ENCODE measurements around the gene KCNIP4.

KCNIP4 gene

GRCh38 chr4:21226637-21227538, 721.7 kb downstream of the KCNIP4 start:
- in situ Hi-C loops (cut with HindIII; ENCODE audit: low sequenced_read_pairs): no loop called here

- in situ Hi-C loops (cut with HindIII; ENCODE audit: low sequenced_read_pairs): no loop called here
Measured at GRCh38 chr4:21211846-21212245, 736.7 kb downstream of the KCNIP4 start.

GRCh38 chr4:21209860-21210259, 738.7 kb downstream of the KCNIP4 start:
- in situ Hi-C loops (cut with HindIII; ENCODE audit: low sequenced_read_pairs): no loop called here

GRCh38 chr4:21205821-21206531, 742.6 kb downstream of the KCNIP4 start:
- in situ Hi-C loops (cut with HindIII; ENCODE audit: low sequenced_read_pairs): no loop called here

- in situ Hi-C loops (cut with HindIII; ENCODE audit: low sequenced_read_pairs): no loop called here
Measured at GRCh38 chr4:21203416-21203815, 745.2 kb downstream of the KCNIP4 start.

GRCh38 chr4:21202959-21203358, 745.6 kb downstream of the KCNIP4 start:
- in situ Hi-C loops (cut with HindIII; ENCODE audit: low sequenced_read_pairs): no loop called here

GRCh38 chr4:21198683-21199082, 749.9 kb downstream of the KCNIP4 start:
- in situ Hi-C loops (cut with HindIII; ENCODE audit: low sequenced_read_pairs): no loop called here

- in situ Hi-C loops (cut with HindIII; ENCODE audit: low sequenced_read_pairs): no loop called here
Measured at GRCh38 chr4:21195682-21196081, 752.9 kb downstream of the KCNIP4 start.

GRCh38 chr4:21192367-21192766, 756.2 kb downstream of the KCNIP4 start:
- in situ Hi-C loops (cut with HindIII; ENCODE audit: low sequenced_read_pairs): no loop called here

- in situ Hi-C loops (cut with HindIII; ENCODE audit: low sequenced_read_pairs): no loop called here
Measured at GRCh38 chr4:21191317-21191716, 757.3 kb downstream of the KCNIP4 start.

GRCh38 chr4:21184788-21185187, 763.8 kb downstream of the KCNIP4 start:
- in situ Hi-C loops (cut with HindIII; ENCODE audit: low sequenced_read_pairs): no loop called here

- in situ Hi-C loops (cut with HindIII; ENCODE audit: low sequenced_read_pairs): no loop called here
Measured at GRCh38 chr4:21181716-21182115, 766.9 kb downstream of the KCNIP4 start.

GRCh38 chr4:21177871-21178270, 770.7 kb downstream of the KCNIP4 start:
- in situ Hi-C loops (cut with HindIII; ENCODE audit: low sequenced_read_pairs): no loop called here

GRCh38 chr4:21177092-21177491, 771.5 kb downstream of the KCNIP4 start:
- in situ Hi-C loops (cut with HindIII; ENCODE audit: low sequenced_read_pairs): no loop called here

GRCh38 chr4:21167711-21168110, 780.9 kb downstream of the KCNIP4 start:
- in situ Hi-C loops (cut with HindIII; ENCODE audit: low sequenced_read_pairs): no loop called here

GRCh38 chr4:21155367-21155766, 793.2 kb downstream of the KCNIP4 start:
- in situ Hi-C loops (cut with HindIII; ENCODE audit: low sequenced_read_pairs): no loop called here

GRCh38 chr4:21139327-21139726, 809.2 kb downstream of the KCNIP4 start:
- in situ Hi-C loops (cut with HindIII; ENCODE audit: low sequenced_read_pairs): no loop called here

GRCh38 chr4:21136051-21136630, 812.4 kb downstream of the KCNIP4 start:
- in situ Hi-C loops (cut with HindIII; ENCODE audit: low sequenced_read_pairs): no loop called here

GRCh38 chr4:21134994-21135393, 813.6 kb downstream of the KCNIP4 start:
- in situ Hi-C loops (cut with HindIII; ENCODE audit: low sequenced_read_pairs): no loop called here

- in situ Hi-C loops (cut with HindIII; ENCODE audit: low sequenced_read_pairs): no loop called here
Measured at GRCh38 chr4:21130606-21131005, 818.0 kb downstream of the KCNIP4 start.

- in situ Hi-C loops (cut with HindIII; ENCODE audit: low sequenced_read_pairs): no loop called here
Measured at GRCh38 chr4:21126014-21126512, 822.5 kb downstream of the KCNIP4 start.

- in situ Hi-C loops (cut with HindIII; ENCODE audit: low sequenced_read_pairs): no loop called here
Measured at GRCh38 chr4:21118301-21118700, 830.3 kb downstream of the KCNIP4 start.

All from endothelial cell of hepatic sinusoid (primary cell).